HCT116 (cell line): ENCODE measurements around the gene AGAP5.
"Not testable (repeated sequence)": the region's sequence is repeated elsewhere in the genome, so short reads cannot be mapped to it uniquely, and the experiment has no call there.

Source experiments
- CEBPB ChIP-seq: IDR thresholded peaks from 2 replicates; pipeline ENCODE4 v1.6.1; 2012; ENCODE audit warnings: low read depth
- CTCF ChIP-seq, 3 experiments: fragments of 200-600 bp in 1 of 3; sonication (generic) in 1 of 3; IDR thresholded peaks in 2 of 3; conservative IDR thresholded peaks in 1 of 3; 2 replicates each; pipeline ENCODE4 v1.5.1; 2012 to 2017; ENCODE audit warnings: low read depth in 2 of 3, low read length in 2 of 3, antibody characterized with exemption in 1 of 3, borderline replicate concordance in 1 of 3, control low read depth in 1 of 3, mild to moderate bottlenecking in 1 of 3, mixed read lengths in 1 of 3, mixed run types in 1 of 3, moderate library complexity in 1 of 3; ENCODE audit not compliant: insufficient read depth in 1 of 3
- EZH2 ChIP-seq: fragments of 200-600 bp; sonication (generic); IDR thresholded peaks from 2 replicates; pipeline ENCODE4 v1.6.1; 2017; ENCODE audit warnings: antibody characterized with exemption, mixed run types
- JUND ChIP-seq: IDR thresholded peaks from 2 replicates; pipeline ENCODE4 v1.6.1; 2012
- POLR2A ChIP-seq: IDR thresholded peaks from 2 replicates; pipeline ENCODE4 v1.7.0; 2011; ENCODE audit warnings: borderline replicate concordance; ENCODE audit not compliant: insufficient read depth, insufficient read length; ENCODE audit errors: extremely low read depth

- TF ChIP-seq POLR2A; CTCF (IDR thresholded peaks at IDR 0.05 in 2 of 3, conservative IDR thresholded peaks at IDR 0.05 in 1 of 3; ENCODE audit: borderline replicate concordance in 1 of 3, insufficient read depth in 1 of 3, low read depth in 2 of 3, low read length in 2 of 3); CEBPB; JUND; EZH2: not testable (repeated sequence)
Measured at GRCh38 chr10:73707628-73708027, 9.7 kb upstream of the AGAP5 start.
